ENCODE data around the gene IL1B.

The IL1B gene

DNA sequence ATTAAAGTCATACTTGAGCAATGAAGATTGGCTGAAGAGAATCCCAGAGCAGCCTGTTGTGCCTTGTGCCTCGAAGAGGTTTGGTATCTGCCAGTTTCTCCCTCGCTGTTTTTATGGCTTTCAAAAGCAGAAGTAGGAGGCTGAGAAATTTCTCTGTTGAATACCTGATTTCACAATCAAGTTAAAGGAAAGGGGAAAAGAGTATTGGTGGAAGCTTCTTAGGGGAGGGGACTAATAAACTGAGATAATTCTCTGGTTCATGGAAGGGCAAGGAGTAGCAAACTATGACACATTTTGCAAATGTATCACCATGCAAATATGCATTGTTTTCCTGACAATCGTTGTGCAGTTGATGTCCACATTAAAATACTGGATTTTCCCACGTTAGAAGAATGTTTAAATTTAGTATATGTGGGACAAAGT, at the start of gene IL1B:
Gene IL1B, minus strand, starts transcription at position 85 of the 423 bp plus-strand sequence. CDS start 550 bp downstream, outside the sequence.
- peak within 1 kb of the TSS; percentile 94 for H3K27ac ChIP-seq (ENCODE audit: low read depth, low read length)
- H3K79me2 ChIP-seq (ENCODE audit: control insufficient read depth, insufficient read depth, low read length, unreplicated experiment), result peaks cover 4% of the 10 kb centered on the region
- no peaks in the 10 kb centered on the region for H3K27me3 ChIP-seq (ENCODE audit: insufficient read depth, low read length)
- peaks cover 61% of the 10 kb centered on the region for H3K4me1 ChIP-seq (ENCODE audit: control insufficient read depth, insufficient read depth, low read length, unreplicated experiment)
- peaks cover 7% of the 10 kb centered on the region; the same call in 1 of the 2 replicates for H3K36me3 ChIP-seq (ENCODE audit: insufficient read depth, low read length)
- peak within 1 kb of the TSS; percentile 49 for H3K4me3 ChIP-seq (ENCODE audit: low read depth, low read length)
- peak within 1 kb of the TSS; percentile 7 for H2AFZ ChIP-seq (ENCODE audit: low read length, unreplicated experiment)

DNA sequence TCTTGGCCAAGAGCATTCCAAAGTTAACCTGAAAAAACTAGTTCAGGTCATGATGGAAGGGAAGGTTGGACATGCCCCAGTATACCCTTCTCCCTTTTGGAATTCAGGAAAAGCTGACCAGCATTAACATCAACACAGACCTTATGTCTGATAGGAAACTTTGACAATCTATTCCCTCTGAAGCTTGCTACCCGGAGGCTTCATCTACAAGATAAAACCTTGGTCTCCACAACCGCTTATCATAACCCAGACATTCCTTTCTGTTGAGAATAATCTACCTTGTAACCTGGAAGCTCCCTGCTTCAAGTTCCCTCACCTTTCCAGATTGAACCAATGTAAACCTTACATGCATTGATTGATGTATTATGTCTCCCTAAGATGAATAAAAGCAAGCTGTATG, 49.7 kb upstream of the IL1B start:
- H3K4me3 ChIP-seq (ENCODE audit: low read depth, low read length), result no peak overlapping the region
- H3K4me1 ChIP-seq (ENCODE audit: control insufficient read depth, insufficient read depth, low read length, unreplicated experiment), result peaks cover 11% of the 10 kb centered on the region
- no peaks in the 10 kb centered on the region for H3K27me3 ChIP-seq (ENCODE audit: insufficient read depth, low read length)
- H3K79me2 ChIP-seq (ENCODE audit: control insufficient read depth, insufficient read depth, low read length, unreplicated experiment), result no peaks in the 10 kb centered on the region
- H2AFZ ChIP-seq (ENCODE audit: low read length, unreplicated experiment), result no peak overlapping the region
- H3K36me3 ChIP-seq (ENCODE audit: insufficient read depth, low read length), result no peaks in the 10 kb centered on the region
- H3K27ac ChIP-seq (ENCODE audit: low read depth, low read length), result no peak overlapping the region

DNA sequence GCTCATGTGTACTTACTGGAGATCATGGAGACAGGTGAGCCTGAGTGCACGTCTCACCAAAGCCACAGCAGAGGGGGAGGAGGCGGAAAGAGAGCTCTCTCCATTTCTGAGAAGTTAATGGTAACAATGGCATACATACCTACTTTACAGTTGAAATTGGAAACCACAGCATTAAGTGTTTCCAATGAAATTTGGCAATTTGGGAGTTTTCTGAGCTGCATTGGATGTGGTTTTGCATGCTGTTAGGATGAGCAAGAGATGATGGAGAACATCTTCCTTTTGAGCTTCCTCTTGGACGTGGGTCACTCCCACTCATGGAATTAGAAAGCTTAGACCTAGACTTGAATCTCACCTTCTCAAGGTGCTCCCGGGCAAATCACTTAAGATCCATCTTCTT, 48.9 kb upstream of the IL1B start:
- peaks cover 18% of the 10 kb centered on the region for H3K4me1 ChIP-seq (ENCODE audit: control insufficient read depth, insufficient read depth, low read length, unreplicated experiment)
- no peaks in the 10 kb centered on the region for H3K36me3 ChIP-seq (ENCODE audit: insufficient read depth, low read length)
- H3K79me2 ChIP-seq (ENCODE audit: control insufficient read depth, insufficient read depth, low read length, unreplicated experiment), result no peaks in the 10 kb centered on the region
- H3K4me3 ChIP-seq (ENCODE audit: low read depth, low read length), result no peak overlapping the region
- no peak overlapping the region for H2AFZ ChIP-seq (ENCODE audit: low read length, unreplicated experiment)
- H3K27ac ChIP-seq (ENCODE audit: low read depth, low read length), result no peak overlapping the region
- H3K27me3 ChIP-seq (ENCODE audit: insufficient read depth, low read length), result no peaks in the 10 kb centered on the region

DNA sequence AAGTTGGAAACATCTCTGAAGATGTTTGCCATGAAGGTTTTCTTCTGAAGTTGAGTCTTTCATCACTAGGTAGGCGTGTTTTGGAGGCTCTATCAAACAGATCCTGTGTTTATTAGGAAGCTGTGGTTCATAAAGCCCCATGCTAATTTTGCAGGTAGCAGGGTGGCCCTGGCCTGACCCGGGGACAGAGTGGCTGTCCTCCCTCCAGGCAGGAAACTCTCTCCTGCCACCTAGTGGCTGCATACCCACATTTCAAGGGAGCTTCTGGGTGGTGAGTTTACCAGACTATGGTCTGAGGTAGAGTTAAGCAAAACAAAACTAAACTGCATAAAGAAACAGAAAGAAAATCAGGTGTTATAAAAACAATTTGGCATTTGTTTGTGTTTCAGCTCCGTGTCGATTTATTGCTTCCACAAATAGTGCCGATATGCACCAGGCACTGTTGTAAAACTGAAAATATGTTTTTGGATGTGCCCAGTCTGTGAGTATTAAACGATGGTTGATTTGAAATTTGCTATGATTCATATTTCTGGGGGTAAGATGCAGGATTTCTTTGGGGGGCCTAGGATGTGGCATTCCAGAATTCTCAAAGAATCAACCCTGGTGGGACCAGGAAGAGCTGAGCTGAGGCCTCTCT, 48.4 kb upstream of the IL1B start:
- no peaks in the 10 kb centered on the region for H3K27me3 ChIP-seq (ENCODE audit: insufficient read depth, low read length)
- no peak overlapping the region for H3K27ac ChIP-seq (ENCODE audit: low read depth, low read length)
- H3K79me2 ChIP-seq (ENCODE audit: control insufficient read depth, insufficient read depth, low read length, unreplicated experiment), result no peaks in the 10 kb centered on the region
- no peak overlapping the region for H2AFZ ChIP-seq (ENCODE audit: low read length, unreplicated experiment)
- peaks cover 23% of the 10 kb centered on the region for H3K4me1 ChIP-seq (ENCODE audit: control insufficient read depth, insufficient read depth, low read length, unreplicated experiment)
- no peaks in the 10 kb centered on the region for H3K36me3 ChIP-seq (ENCODE audit: insufficient read depth, low read length)
- H3K4me3 ChIP-seq (ENCODE audit: low read depth, low read length), result no peak overlapping the region

DNA sequence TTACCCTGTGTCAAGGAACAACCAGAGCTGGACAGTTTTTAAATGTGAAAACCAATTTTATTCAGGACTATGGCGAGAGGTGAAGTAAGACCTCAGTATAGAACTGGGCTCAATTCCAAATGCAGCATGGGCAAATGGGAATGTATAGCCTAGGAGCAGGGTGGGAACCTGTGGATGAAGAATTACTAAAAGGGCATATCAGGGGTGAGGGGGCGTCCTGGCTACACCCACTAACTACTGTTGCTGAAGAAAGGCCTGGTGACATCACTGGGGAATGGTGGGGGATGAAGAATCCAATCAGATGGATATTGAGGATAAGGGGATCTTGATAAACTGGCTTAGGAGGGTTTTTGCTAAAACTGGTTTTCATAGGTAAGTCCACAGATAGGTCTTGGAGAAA, 47.1 kb upstream of the IL1B start:
- no peaks in the 10 kb centered on the region for H3K36me3 ChIP-seq (ENCODE audit: insufficient read depth, low read length)
- no peak overlapping the region for H3K27ac ChIP-seq (ENCODE audit: low read depth, low read length)
- H3K4me1 ChIP-seq (ENCODE audit: control insufficient read depth, insufficient read depth, low read length, unreplicated experiment), result peaks cover 29% of the 10 kb centered on the region
- H3K27me3 ChIP-seq (ENCODE audit: insufficient read depth, low read length), result no peaks in the 10 kb centered on the region
- no peak overlapping the region for H2AFZ ChIP-seq (ENCODE audit: low read length, unreplicated experiment)
- no peaks in the 10 kb centered on the region for H3K79me2 ChIP-seq (ENCODE audit: control insufficient read depth, insufficient read depth, low read length, unreplicated experiment)
- no peak overlapping the region for H3K4me3 ChIP-seq (ENCODE audit: low read depth, low read length)

DNA sequence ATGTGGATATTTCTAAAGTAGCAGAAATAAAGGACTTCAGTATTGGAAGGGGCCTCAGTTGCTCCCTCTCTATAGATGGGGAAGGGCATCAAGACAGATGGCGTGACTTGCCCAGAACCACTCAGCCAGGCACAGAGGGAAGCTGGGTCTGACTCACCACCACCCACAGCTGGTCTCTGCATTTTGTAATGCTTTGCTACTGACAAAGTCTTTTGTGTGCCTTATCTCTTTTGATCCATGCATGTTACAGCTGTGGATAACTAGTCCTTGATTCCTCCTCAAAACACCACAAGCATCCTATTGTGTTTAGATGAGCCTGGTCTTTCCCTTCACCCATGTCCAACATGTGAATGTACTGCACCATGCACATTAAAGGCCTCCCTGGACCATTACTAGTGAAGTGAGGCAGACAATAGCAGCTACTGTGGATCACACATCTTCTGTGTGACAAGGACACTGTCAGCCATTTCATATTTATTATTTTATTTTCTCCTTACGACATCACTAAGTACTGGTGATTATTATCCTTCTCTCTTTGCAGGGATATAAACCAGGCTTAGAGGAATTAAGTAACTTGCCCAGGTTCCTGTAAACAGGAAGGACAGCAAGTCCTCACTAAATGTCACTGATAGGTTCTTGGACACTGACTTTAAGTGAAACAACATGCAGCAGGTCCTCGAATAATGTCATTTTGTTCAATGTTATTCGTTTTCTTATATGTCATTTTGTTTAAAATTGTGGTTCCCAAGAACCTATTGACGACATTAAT, 44.8 kb upstream of the IL1B start:
- H3K4me1 ChIP-seq (ENCODE audit: control insufficient read depth, insufficient read depth, low read length, unreplicated experiment), result peaks cover 43% of the 10 kb centered on the region
- H3K27me3 ChIP-seq (ENCODE audit: insufficient read depth, low read length), result no peaks in the 10 kb centered on the region
- no peak overlapping the region for H3K4me3 ChIP-seq (ENCODE audit: low read depth, low read length)
- H3K27ac ChIP-seq (ENCODE audit: low read depth, low read length), result peak overlapping the region; percentile 77
- H2AFZ ChIP-seq (ENCODE audit: low read length, unreplicated experiment), result no peak overlapping the region
- no peaks in the 10 kb centered on the region for H3K36me3 ChIP-seq (ENCODE audit: insufficient read depth, low read length)
- no peaks in the 10 kb centered on the region for H3K79me2 ChIP-seq (ENCODE audit: control insufficient read depth, insufficient read depth, low read length, unreplicated experiment)

DNA sequence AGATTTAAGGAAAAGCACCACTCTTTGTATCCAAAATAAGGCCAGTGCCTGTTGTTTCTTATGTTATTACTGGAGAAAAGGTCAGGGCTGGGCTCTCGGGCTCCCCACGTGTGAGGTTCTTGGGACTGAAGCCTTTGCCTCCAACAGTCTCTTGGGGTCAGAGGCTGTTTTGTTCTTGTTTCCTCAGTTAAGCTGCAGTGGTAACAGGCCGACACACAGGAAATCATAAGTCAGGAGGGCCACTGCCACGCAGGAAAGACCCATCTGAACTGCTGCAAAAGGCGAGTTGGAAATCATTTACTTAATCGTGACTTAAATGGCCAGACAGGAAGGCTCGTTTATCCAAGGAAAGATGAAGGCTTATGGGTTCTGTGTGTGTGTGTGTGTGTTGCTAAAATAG, 44.1 kb upstream of the IL1B start:
- Histone ChIP-seq H3K4me1 (ENCODE audit: control insufficient read depth, insufficient read depth, low read length, unreplicated experiment) (peaks cover 43% of the 10 kb centered on the region), H3K27me3 (ENCODE audit: insufficient read depth, low read length) (no peaks in the 10 kb centered on the region), H2AFZ (ENCODE audit: low read length, unreplicated experiment) (peak overlapping the region; percentile 17), H3K4me3 (ENCODE audit: low read depth, low read length) (no peak overlapping the region; the same call in 1 of the 2 replicates), H3K27ac (ENCODE audit: low read depth, low read length) (peak overlapping the region; percentile 77), H3K36me3 (ENCODE audit: insufficient read depth, low read length) (no peaks in the 10 kb centered on the region), H3K79me2 (ENCODE audit: control insufficient read depth, insufficient read depth, low read length, unreplicated experiment) (no peaks in the 10 kb centered on the region)

DNA sequence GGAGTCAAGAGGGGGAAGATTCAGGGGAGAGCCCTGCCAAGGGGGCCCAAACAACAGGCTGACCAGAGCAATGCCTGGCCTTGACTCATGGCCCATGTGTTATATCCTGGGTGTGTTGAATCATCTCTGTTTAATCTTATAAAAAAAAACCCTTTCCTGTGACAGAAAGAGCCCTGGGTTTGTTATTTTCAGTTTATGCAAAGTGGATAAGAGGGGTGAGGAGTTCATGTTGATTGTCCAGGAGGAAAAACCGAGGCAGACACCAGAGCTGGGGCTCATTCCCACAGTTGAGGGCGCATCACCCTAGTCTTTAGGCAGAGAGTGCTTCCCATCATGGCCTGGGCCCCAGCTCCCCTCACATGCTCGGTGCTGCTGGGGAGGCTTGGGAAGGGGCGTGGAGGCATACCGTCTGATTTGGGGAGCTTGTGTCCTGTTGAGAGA, 43.5 kb upstream of the IL1B start:
- Histone ChIP-seq H3K36me3 (ENCODE audit: insufficient read depth, low read length) (no peaks in the 10 kb centered on the region), H3K4me3 (ENCODE audit: low read depth, low read length) (no peak overlapping the region), H3K79me2 (ENCODE audit: control insufficient read depth, insufficient read depth, low read length, unreplicated experiment) (no peaks in the 10 kb centered on the region), H2AFZ (ENCODE audit: low read length, unreplicated experiment) (no peak overlapping the region), H3K27ac (ENCODE audit: low read depth, low read length) (peak overlapping the region; percentile 77), H3K27me3 (ENCODE audit: insufficient read depth, low read length) (no peaks in the 10 kb centered on the region), H3K4me1 (ENCODE audit: control insufficient read depth, insufficient read depth, low read length, unreplicated experiment) (peaks cover 43% of the 10 kb centered on the region)

DNA sequence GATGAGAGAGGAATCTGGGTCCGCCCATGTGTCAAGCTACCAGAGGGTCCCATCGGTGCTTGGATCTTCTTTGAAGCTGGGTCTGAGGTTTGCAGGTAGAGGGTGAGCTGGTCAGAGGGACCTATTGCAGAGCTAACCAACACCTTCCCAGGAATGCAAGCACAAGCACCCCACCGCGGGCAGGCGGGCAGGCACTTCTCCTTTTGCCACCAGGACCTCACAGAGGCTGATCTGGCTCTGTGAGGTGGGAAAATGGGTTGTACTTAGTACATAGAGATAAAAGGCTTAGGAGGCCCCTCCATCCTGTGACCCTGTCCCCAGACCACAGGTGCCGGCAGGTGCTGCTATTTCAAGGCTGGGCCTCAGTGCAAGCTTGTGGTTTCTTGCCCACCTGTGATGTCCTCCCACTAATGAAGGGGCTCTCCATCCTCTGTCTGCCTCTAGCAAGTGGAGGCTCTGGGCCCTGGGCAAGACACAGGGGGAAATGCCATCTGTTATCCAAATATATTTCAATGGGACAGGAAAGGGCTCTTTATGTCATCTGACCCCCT, 43.0 kb upstream of the IL1B start:
- H3K27me3 ChIP-seq (ENCODE audit: insufficient read depth, low read length), result no peaks in the 10 kb centered on the region
- peaks cover 43% of the 10 kb centered on the region for H3K4me1 ChIP-seq (ENCODE audit: control insufficient read depth, insufficient read depth, low read length, unreplicated experiment)
- H2AFZ ChIP-seq (ENCODE audit: low read length, unreplicated experiment), result no peak overlapping the region
- no peak overlapping the region for H3K4me3 ChIP-seq (ENCODE audit: low read depth, low read length)
- H3K27ac ChIP-seq (ENCODE audit: low read depth, low read length), result peak overlapping the region; percentile 77
- no peaks in the 10 kb centered on the region for H3K36me3 ChIP-seq (ENCODE audit: insufficient read depth, low read length)
- H3K79me2 ChIP-seq (ENCODE audit: control insufficient read depth, insufficient read depth, low read length, unreplicated experiment), result no peaks in the 10 kb centered on the region

DNA sequence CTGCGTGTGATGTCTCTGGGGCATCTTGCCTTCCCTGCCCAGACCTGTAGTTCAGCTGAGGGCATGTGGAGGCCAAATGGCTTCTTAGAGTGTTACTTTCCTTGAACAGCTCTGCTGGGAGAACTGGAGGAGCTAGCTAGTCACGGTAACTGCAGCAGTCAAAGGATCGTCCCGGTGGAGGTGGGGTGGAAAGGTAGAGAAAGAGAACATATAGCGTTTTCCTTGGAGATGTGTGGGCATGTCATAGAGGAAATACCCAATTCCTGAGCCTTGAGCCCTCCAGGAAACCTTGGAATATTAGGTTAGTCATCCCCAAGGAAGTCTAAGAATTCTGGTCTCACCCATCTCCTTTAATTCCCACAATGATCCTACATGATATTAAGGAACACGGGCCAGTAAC, 40.8 kb upstream of the IL1B start:
- Histone ChIP-seq H3K4me3 (ENCODE audit: low read depth, low read length) (no peak overlapping the region), H3K27me3 (ENCODE audit: insufficient read depth, low read length) (no peaks in the 10 kb centered on the region), H2AFZ (ENCODE audit: low read length, unreplicated experiment) (no peak overlapping the region), H3K36me3 (ENCODE audit: insufficient read depth, low read length) (no peaks in the 10 kb centered on the region), H3K27ac (ENCODE audit: low read depth, low read length) (peak overlapping the region; percentile 80), H3K4me1 (ENCODE audit: control insufficient read depth, insufficient read depth, low read length, unreplicated experiment) (peaks cover 43% of the 10 kb centered on the region), H3K79me2 (ENCODE audit: control insufficient read depth, insufficient read depth, low read length, unreplicated experiment) (no peaks in the 10 kb centered on the region)

All from ACC112 (cell line).